NOMO-1 (cell line): Measurements from ENCODE around the gene EFCC1.
"Not testable (repeated sequence)": the region's sequence is repeated elsewhere in the genome, so short reads cannot be mapped to it uniquely, and the experiment has no call there.

ENCODE experiments used
- DNase-seq, 2 experiments: peaks; one replicate each; lab custom pipeline; 2025; ENCODE audit not compliant: unreplicated experiment in 2 of 2; lab: John Stamatoyannopoulos, UW

The EFCC1 gene

DNA sequence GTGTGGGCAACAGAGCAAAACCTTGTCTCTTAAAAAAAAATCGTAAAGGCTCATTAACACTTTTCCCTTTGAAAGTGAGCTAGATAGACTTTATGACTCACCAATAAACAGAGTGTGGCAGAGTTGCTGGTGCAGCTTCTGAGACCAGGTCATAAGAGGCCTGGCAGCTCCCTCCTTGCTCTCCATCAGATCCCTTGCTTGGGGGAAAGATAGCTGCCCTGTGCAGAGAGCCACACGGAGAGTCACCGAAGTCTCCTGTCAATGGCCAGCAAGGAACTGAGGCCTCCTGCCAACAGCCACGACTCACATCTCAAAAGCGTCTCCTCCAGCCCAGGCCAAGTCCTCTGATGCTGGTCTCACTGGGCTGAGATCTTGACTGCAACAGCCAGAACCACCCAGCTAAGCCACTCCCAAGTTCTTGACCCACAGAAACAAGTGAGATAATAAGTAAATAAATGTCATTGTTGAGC is 50.8 kb downstream of the EFCC1 start:
- DNase-seq = no peak

DNA sequence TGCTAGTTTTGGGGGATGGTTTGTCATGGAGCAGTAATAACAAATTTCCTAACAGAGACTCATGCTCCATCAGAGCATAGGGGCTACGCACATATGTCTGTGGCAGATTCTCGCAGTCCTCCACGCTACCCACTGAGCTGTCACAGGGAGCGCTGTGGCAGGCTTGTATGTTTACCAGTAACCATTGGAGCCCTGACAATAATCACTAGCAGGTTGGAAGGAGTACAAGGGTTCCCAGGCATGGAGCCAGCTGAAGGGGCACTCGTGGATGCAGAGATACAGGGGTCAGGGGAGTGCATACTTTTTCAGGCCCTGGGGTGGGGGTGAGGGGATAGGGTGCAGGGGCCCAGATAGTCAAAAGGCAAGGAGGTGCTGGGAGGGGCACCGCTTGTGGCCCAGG is 51.6 kb downstream of the EFCC1 start:
- no peak for DNase-seq

DNA sequence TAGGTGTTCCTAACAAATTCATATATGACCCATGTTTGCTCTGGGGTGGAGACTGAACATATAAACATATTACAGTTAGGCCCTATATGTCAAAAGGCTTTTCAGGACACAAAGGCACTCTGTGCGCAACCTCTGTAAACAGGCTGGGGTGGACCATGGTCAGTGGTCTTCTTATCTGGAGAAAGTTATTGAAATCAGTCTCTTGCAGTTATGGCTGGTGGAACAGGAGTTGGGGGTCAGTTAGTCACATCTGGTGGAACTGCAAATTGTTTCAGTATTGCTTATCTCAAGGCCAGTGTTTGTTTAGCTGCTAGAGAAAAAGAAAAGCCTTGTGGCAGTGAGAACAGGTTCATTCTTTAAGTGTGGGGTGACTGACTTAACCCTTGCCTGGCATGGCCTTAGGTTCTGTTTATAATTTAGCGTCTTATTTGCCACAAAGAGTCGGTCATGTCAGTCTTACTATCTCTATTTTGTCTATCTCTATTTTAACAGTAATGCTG is 53.6 kb downstream of the EFCC1 start:
- DNase-seq = no peak

DNA sequence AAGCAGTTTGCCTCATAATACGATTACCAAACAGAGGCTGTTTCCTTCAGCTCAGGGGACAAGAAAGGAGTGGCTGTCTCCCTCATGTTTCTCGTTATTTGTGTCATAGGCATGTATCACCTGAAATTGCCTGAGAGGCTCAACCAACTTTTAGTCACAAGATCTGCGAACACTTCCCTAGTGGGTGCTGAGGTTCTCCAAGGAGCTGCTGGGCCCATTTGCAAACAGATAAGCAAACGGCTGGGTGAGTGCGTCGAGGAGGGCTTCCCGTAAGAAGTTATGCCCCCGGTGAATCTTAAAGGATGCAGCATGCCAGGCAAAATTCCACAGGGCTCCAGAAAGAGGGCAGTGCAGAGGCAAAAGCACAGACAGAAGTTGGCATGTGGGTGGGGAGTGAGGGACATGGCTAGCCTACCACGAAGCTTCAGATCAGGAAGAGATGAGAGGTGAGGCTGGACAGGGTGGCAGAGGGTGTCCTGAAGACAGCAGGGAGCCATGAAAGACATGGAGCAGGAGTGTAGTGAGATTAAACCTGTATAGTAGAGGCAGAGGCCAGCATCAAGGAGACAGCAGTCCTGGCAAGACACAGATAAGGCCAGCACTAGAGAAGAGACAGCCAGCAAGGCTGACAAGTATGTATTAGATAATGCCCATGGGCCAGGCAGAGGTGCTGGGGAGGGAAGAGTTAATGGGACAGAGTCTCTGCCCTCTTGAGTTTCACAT is 55.5 kb downstream of the EFCC1 start:
- DNase-seq = no peak

DNA sequence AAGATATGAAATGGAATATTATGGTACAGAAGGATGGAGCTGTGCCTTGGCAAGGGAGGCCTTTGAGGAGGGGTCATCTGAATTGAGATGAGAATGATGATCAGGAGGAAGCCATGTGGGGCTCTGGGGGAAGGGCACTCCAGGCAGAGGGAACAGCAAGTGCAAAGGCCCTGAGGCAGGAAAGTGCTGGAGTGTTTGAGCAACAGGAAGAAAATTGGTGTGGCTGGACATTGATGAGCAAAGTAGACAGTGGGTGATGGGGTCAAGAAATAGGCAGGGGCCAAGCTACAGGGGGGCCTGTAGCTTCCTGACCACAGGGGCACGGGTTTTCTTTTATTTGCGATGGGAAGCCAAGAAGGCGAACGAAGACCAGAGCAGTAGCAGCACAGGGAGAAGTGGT is 56.1 kb downstream of the EFCC1 start:
- no peak for DNase-seq

DNA sequence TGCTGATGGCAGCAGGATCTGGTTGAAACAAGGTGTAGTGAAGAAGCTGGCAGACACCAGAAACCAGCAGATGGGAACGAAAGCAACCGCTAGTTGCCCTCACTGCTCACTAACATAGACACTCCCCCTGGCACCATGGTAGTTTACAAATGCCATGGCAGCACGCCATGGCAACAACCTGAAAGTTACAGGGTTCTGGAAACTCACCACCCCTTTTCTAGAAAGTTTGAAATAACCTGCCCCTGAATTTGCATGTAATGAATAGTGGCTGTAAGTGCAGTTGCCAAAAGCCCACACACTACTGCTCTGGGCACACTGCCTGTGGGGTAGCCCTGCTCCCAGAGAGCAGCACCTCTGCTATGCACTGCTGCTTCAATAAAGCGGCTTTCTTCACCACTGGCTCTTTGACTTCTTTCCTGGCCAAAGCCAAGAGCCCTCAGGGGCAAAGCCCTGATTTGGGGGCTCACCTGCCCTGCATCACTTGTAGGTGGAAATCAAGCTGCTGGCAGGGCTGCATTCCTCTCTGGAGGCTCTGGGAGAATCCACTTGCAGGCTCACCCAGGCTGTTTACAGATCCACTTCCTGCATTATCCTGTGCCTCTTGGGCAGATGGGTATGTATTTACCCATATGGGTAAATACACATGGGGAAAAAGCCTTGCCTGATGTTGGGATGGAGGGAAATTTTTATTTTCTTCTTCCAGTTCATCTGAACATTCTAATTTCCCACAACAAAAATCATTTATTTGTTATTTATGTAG is 57.5 kb downstream of the EFCC1 start:
- no peak for DNase-seq

DNA sequence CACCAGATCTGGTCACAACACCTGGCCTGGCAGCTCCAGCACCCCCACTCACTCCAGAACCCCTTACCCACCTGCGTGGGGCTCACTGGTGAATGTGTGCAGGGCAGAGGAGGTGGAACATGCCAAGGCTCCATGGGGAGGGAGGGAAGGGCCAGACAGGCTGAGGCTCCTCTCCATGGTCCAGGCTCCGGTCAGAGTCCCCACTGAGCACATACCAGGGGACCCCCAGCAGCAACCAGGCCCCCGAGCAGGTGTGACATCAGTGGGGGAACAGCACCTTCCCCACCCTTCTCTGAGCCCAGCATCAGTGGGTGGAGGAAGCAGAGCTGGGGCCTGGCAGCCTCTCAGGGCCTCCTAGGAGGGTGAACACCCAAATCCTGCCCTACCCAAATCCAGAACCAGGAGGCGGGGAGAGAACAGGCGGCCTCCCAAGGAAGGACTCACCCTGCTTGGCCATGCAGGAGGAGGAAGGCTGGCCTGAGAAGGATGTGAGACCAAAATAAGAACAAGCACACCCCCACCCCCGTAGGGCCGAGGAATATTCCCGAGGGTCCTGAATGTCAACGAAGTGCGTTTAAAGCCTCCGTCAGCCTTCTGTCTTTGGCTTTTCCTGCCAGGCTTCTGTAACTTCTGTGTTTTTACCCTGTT is 58.3 kb downstream of the EFCC1 start:
- DNase-seq = no peak

DNA sequence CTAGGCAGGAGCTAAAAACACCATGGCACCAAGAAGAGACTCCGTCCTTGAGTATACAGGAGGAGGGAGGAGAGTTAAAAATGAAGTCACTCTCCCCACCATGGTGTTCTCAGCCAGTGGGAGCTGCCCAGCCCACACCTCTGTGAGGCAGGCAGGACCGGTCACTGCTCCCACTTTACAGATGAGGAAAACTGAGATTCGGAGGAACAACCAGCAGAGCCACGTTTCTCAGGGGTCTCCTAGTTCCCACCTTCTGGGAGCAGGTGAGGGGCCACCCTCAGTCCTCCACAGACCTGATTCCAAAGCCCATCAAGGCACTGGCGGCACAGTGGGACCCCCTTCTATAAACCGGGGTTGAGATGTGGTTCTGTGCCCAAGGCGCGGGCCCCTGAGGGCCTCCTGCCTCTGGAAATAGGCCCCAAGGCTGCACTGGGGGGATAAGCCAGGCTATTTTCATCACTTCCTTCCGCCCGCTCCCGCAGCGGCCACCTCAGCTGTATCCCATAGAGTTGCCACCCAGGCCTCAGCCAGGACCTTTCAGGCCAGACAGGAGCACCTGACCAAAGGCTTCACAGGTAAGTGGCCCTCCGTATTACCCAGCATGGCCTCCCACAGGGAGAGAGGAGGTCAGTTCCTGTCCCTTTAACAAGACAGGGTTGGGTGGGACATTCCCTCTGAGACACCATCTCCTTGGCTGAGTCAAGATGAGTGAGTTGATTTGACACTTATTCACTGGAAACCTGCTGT is 59.3 kb downstream of the EFCC1 start, which contains the start of gene GP9:
Gene GP9 (plus strand): TSS at position 504 of the 747 bp plus-strand sequence. CDS start 961 bp downstream, outside the sequence.
- DNase-seq = no peak

DNA sequence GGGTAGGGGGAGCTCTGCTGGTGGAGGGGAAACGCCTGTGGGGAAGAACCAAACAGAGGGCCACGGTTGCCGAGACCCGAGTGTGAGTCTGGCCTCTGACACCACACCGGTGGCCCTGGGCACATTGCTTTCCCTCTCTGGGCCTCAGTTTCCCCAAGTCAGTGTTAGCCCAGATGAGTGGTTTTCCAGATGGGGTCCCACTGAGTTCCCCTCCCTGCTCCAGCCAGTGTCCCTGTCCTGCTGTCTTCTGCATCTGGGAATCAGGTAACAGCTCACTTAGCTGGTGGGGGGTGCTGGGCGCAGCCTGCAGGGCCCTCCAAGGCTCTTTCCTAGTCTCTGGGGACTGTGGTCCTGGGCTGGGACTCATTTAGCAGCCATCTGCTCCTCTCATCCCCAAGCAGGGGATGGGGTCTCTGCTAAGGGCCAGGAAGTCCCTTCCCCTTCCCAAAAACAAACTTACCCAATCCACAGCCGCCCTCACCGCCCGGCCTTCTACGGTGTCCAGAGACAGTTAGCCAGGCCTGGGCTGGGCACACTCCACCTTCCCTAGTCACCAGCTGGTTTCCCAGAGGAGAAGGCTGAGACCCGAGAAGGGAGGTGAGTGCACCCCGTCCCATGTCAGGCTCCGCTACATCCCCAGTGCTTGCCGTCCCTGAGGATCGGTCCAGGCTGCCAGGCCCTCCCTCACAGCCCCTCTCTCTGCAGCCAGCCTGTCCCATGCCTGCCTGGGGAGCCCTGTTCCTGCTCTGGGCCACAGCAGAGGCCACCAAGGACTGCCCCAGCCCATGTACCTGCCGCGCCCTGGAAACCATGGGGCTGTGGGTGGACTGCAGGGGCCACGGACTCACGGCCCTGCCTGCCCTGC is 60.2 kb downstream of the EFCC1 start:
- no peak for DNase-seq

DNA sequence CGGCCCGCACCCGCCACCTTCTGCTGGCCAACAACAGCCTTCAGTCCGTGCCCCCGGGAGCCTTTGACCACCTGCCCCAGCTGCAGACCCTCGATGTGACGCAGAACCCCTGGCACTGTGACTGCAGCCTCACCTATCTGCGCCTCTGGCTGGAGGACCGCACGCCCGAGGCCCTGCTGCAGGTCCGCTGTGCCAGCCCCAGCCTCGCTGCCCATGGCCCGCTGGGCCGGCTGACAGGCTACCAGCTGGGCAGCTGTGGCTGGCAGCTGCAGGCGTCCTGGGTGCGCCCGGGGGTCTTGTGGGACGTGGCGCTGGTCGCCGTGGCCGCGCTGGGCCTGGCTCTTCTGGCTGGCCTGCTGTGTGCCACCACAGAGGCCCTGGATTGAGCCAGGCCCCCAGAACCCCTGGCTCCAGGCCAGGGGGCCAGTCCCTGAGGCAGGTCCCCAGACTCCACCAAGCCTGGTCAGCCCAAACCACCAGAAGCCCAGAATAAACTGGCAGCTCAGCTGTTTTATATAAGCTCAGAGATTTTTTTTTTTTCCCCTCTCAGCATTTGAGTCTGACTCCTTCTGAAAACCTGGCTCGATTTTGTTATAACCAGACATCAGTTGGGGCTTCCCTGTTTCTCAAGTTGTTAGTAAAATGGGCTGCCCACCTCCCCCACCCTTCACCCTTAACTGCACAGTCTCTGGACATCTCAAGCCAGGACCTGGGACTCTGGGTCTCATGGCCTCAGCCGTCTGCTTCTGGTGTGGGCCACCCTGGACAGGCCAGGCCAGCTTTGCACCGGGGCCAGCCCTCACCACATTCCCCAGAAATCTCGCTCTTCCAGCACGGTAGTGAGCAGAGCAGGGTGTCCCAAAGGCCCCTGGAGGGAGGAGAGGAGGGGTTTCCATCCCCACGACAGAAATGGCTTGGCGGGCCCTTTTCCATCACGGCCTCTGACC is 61.1 kb downstream of the EFCC1 start:
- no peak for DNase-seq

DNA sequence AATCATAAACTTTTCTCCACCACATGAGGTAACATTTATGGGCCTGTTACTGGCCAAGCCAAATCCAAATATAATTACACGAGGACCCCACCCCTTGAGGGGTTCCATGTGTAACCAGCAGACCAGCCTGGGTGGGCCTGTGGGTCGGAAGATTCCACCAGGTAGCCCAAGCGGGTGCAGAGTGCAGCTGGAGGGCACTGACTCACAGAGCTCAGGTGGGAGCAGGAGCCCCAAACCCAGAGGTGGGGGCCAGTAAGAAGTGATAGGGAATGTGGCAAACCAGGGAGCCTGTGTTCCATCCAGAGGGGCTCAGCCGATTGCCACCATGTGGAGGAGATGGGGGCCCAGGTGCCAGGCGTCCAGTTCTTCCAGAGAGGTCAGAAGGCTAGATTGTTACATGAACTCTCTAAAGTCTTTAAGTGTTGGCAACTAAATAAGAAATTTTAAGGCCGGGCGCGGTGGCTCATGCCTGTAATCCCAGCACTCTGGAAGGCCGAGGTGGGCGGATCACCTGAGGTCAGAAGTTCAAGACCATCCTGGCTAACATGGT is 62.1 kb downstream of the EFCC1 start:
- DNase-seq = no peak

DNA sequence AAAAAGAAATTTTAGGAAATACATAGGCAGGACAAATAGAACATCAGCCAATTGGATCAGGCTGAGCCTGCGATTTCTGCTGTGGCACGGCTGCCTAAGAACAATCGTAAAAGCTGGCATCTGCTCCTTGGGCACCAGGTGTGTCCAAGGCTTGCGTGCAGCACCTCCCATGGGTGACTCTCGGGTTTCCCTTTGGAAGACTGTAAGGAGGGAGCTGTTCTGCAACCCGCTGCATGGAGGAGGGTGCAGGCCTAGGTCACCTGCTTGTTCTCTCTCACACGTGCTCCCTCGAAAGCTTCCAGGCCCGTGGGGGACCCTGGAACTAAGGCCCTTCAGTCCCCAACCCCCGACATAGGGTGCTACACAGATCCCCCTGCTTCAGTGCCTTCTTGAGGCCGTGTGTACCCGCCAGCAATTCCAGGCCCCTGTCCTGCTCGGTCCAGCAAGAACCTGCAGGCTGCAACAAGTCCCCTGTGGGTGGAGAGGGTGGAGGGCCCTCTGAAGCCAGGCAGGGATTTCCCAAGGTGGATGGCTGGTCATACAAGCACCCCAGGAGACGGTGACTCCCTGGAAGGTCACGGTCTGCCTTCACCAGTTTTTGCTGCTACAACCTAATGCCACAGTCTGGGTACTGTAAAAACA is 62.9 kb downstream of the EFCC1 start:
- DNase-seq = no peak

DNA sequence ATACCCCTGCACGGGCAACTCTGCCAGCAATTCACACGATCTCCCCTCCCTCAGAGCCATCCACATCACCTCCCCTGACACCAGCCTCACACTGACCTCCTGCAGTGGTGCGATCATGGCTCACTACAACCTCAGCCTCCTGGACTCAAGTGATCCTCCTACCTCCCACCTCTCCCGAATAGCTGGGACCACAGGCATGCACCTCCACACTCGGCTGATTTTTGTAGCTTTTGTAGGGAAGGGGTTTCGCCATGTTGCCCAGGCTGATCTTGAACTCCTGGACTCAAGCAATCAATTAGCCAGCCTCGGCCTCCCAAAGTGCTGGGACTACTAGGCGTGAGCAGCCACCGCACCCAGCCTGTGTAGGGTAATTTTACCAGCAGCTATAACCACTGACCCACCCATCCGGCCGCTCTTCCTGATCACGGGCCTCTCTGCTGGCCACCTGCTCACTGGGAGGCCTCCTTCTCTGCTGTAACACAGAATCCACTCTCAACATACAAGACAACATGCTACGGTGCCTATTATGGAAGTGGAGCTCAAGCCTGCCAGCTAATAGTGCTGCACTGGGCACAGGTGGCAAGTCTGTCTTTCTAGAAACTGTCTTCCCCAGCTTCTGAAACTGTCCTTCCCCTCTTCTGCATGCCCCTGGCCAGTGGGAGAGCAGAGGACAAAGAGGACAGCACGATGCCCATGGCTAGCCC is 64.1 kb downstream of the EFCC1 start:
- no peak for DNase-seq

DNA sequence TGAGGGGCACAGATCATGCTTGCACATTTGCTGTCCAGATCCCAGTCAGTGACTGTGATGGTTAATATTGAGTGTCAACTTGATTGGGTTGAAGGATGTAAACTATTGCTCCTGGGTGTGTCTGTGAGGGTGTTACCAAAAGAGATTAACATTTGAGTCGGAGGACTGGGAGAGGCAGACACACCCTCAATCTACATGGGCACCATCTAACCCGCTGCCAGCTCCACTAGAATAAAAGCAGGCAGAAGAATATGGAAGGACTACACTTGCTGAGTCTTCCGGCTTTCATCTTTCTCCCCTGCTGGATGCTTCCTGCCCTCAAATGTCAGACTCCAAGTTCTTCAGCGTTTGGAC is 64.6 kb downstream of the EFCC1 start:
- no peak for DNase-seq

DNA sequence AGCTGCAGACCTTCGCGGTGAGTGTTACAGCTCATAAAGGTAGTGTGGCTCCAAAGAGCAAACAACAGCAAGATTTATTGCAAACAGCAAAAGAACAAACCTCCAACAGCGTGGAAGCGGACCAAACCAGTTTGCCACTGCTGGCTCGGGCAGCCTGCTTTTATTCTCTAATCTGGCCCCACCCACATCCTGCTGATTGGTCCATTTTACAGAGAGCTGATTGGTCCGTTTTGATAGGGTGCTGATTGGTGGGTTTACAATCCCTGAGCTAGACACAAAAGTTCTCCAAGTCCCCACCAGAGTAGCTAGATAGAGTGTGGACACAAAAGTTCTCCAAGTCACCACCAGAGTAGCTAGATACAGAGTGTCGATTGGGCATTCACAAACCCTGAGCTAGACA is 66.6 kb downstream of the EFCC1 start:
- not testable (repeated sequence) for DNase-seq

DNA sequence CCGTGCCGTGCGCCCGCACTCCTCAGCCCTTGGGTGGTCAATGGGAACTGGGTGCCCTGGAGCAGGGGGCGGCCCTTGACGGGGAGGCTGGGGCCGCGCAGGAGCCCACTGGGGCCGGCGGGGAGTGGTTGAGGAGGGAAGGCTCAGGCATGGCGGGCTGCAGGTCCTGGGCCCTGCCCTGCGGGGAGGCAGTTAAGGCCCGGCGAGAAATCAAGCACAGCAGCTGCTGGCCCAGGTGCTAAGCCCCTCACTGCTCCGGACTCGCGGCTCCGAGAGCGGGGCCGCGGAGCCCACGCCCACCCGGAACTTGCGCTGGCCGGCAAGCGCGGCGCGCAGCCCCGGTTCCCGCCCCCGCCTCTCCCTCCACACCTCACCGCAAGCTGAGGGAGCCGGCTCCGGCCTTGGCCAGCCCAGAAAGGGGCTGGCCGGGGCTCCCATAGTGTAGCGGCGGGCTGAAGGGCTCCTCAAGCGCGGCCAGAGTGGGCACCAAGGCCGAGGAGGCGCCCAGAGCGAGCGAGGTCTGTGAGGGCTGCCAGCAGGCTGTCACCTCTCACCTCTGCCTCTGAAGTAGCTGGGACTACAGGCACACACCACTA is 67.3 kb downstream of the EFCC1 start:
- DNase-seq = no peak
